Lung (tissue), 12 donors: ENCODE measurements around the gene CCT2. TPM values are rescaled to one million over a fixed set of nuclear protein-coding genes. Genes with fewer than 3 reads are reported as not detected.

ENCODE experiments used
- ATAC-seq: fragments of 200-7000 bp; cut with Tn5 transposase; one replicate; pipeline ENCODE4 v1.9.1; 2020; ENCODE audit warnings: moderate number of reproducible peaks; ENCODE audit not compliant: insufficient read depth, low FRiP score
- DNase-seq, 3 donors: peaks; one replicate each; pipeline ENCODE4 v3.0.0-alpha.2; 2013 to 2017
- H3K27ac ChIP-seq, 2 donors: one replicate each; pipeline ENCODE4 v1.5.1; 2013; ENCODE audit warnings: mild to moderate bottlenecking in 2 of 2, moderate library complexity in 2 of 2, control low read depth in 1 of 2, inconsistent platforms in 1 of 2, low read depth in 1 of 2, low read length in 1 of 2
- H3K27me3 ChIP-seq, 3 donors: one replicate each; pipeline ENCODE4 v1.5.1; 2013; ENCODE audit warnings: low read length in 2 of 3; ENCODE audit not compliant: control insufficient read depth in 3 of 3, insufficient read depth in 3 of 3
- H3K36me3 ChIP-seq, 4 donors: one replicate each; pipeline ENCODE4 v1.5.1; 2013; ENCODE audit warnings: low read length in 4 of 4, mild to moderate bottlenecking in 1 of 4, moderate library complexity in 1 of 4; ENCODE audit not compliant: control insufficient read depth in 4 of 4, insufficient read depth in 4 of 4
- H3K4me1 ChIP-seq, 5 donors: one replicate each; pipeline ENCODE4 v1.5.1; 2013; ENCODE audit warnings: low read length in 5 of 5, mild to moderate bottlenecking in 2 of 5, moderate library complexity in 1 of 5; ENCODE audit not compliant: control insufficient read depth in 5 of 5, insufficient read depth in 5 of 5
- H3K4me3 ChIP-seq: one replicate; pipeline ENCODE4 v1.5.1; 2013; ENCODE audit warnings: mild to moderate bottlenecking, control low read depth, moderate library complexity
- H3K9ac ChIP-seq, 2 donors: one replicate each; pipeline ENCODE4 v1.5.1; 2013; ENCODE audit warnings: low read length in 2 of 2, control low read depth in 1 of 2; ENCODE audit not compliant: insufficient read depth in 1 of 2
- H3K9me3 ChIP-seq, 4 donors: one replicate each; pipeline ENCODE4 v1.5.1; 2013; ENCODE audit warnings: low read length in 3 of 4, mild to moderate bottlenecking in 1 of 4, moderate library complexity in 1 of 4; ENCODE audit not compliant: control insufficient read depth in 4 of 4, insufficient read depth in 3 of 4
- CTCF ChIP-seq: IDR thresholded peaks from 2 replicates; pipeline ENCODE4 v1.5.1; 2012; ENCODE audit warnings: mild to moderate bottlenecking; ENCODE audit errors: control extremely low read depth, extremely low read depth
- WGBS, 2 donors: extraction: QIAGEN DNeasy Blood & Tissue Kit; methylation state at CpG; one replicate each; pipeline ENCODE4 v1.1.7; 2013; 5-methylcytosine and 5-hydroxymethylcytosine counted together
- polyA plus RNA-seq, 2 donors: library from polyadenylated mRNA; stranded (reverse); fragments of 200-250 nt; gene quantifications; one replicate each; pipeline ENCODE4 v1.2.1, GENCODE V29; 2013
- total RNA-seq, 2 donors: library from RNA; depleted of rRNA in 1 of 2; stranded (reverse); fragments of >200 nt in 1 of 2; gene quantifications; one replicate each; pipeline ENCODE4 v1.2.1, GENCODE V29; 2014 to 2021
- donor health status: control.
- donor health status: control.
- donor health status: Bipolar disorder and iron deficiency.
- donor health status: healthy.
- donor health status: DM: yes; HTN: yes; CAD: no.

The CCT2 gene
- total and polyA plus RNA-seq, 4 donors: 80.3 to 122 (median 114) TPM

- Histone ChIP-seq H3K27ac (no peak overlapping the region), H3K27me3 (no peaks in the 10 kb centered on the region), H3K9ac (no peak overlapping the region), H3K4me1 (peaks cover 0 to 6% (median 0%) of the 10 kb centered on the region in 5 donors), H3K9me3 (no peaks in the 10 kb centered on the region), H3K36me3 (no peaks in the 10 kb centered on the region), H3K4me3 (no peak overlapping the region)
- 89 to 96% methylated on average over 2 of the region's 2 CpGs for WGBS, 2 donors
- ATAC-seq (no peak), DNase-seq (no peak)
- no peak for TF ChIP-seq CTCF
Measured at GRCh38 chr12:69621551-69621950, 36.3 kb downstream of the CCT2 start.

GRCh38 chr12:69623970-69624369 lies 38.7 kb downstream of the CCT2 start:
- no peaks in the 10 kb centered on the region for H3K27me3 ChIP-seq
- H3K9me3 ChIP-seq: no peaks in the 10 kb centered on the region
- peak overlapping the region in 1 of 2 donors; percentile 82 for H3K27ac ChIP-seq
- peaks cover 0 to 6% (median 0%) of the 10 kb centered on the region in 5 donors for H3K4me1 ChIP-seq
- H3K36me3 ChIP-seq: no peaks in the 10 kb centered on the region
- no peak overlapping the region for H3K9ac ChIP-seq
- H3K4me3 ChIP-seq: no peak overlapping the region
- DNase-seq (peak; percentile 29 to 59 (median 37)), ATAC-seq (no peak)
- TF ChIP-seq CTCF: no peak
- 78 to 84% methylated on average over 13 of the region's 13 CpGs for WGBS, 2 donors

GRCh38 chr12:69627501-69627900 lies 42.2 kb downstream of the CCT2 start:
- Histone ChIP-seq H3K27me3 (no peaks in the 10 kb centered on the region), H3K4me1 (peaks cover 0 to 6% (median 0%) of the 10 kb centered on the region in 5 donors), H3K9me3 (no peaks in the 10 kb centered on the region), H3K4me3 (no peak overlapping the region), H3K9ac (no peak overlapping the region), H3K27ac (no peak overlapping the region), H3K36me3 (no peaks in the 10 kb centered on the region)
- DNase-seq: no peak
- no peak for TF ChIP-seq CTCF
- ATAC-seq: no peak
- 88 to 90% methylated on average over 8 of the region's 8 CpGs for WGBS, 2 donors

- H3K9me3 ChIP-seq: no peaks in the 10 kb centered on the region
- WGBS, 2 donors: 86 to 92% methylated on average over 6 of the region's 6 CpGs
- ATAC-seq (no peak), DNase-seq (no peak)
- H3K36me3 ChIP-seq: no peaks in the 10 kb centered on the region
- no peak for TF ChIP-seq CTCF
- H3K27me3 ChIP-seq: no peaks in the 10 kb centered on the region
- no peak overlapping the region for H3K27ac ChIP-seq
- H3K4me1 ChIP-seq: no peaks in the 10 kb centered on the region
- H3K4me3 ChIP-seq: no peak overlapping the region
- H3K9ac ChIP-seq: no peak overlapping the region
Measured at GRCh38 chr12:69630191-69630590, 44.9 kb downstream of the CCT2 start.
